Activated T-cell treated with anti-CD3 and anti-CD28 coated beads, Interleukin-2, amount 50 U/mL, for 24 hours (primary cell): ENCODE data around the gene TPRN.

ENCODE experiments used
- DNase-seq: peaks from one replicate; pipeline ENCODE4 v3.0.0-alpha.2; 2020
- H3K27ac Mint-ChIP-seq: 2 replicates; pipeline ENCODE4 v1.8.0; 2020; ENCODE audit warnings: mild to moderate bottlenecking, mixed read lengths
- H3K27me3 Mint-ChIP-seq: 2 replicates; pipeline ENCODE4 v1.8.0; 2020; ENCODE audit warnings: mixed read lengths
- H3K36me3 Mint-ChIP-seq: 2 replicates; pipeline ENCODE4 v1.8.0; 2020; ENCODE audit warnings: low read depth, mixed read lengths
- H3K4me1 Mint-ChIP-seq: 2 replicates; pipeline ENCODE4 v1.8.0; 2020; ENCODE audit warnings: low read depth, mixed read lengths
- H3K4me3 Mint-ChIP-seq: 2 replicates; pipeline ENCODE4 v1.8.0; 2020; ENCODE audit warnings: mild to moderate bottlenecking, moderate library complexity, mixed read lengths
- H3K9me3 Mint-ChIP-seq: 2 replicates; pipeline ENCODE4 v1.8.0; 2020; ENCODE audit warnings: mixed read lengths

The TPRN gene

GRCh38 chr9:137213160-137214060, 12.9 kb upstream of the TPRN start:
- Mint-ChIP-seq H3K36me3 (peaks cover 67% of the 10 kb centered on the region), H3K27ac (no peak overlapping the region), H3K27me3 (no peaks in the 10 kb centered on the region), H3K4me1 (peaks cover 1% of the 10 kb centered on the region), H3K4me3 (no peak overlapping the region), H3K9me3 (no peaks in the 10 kb centered on the region)
- no peak for DNase-seq

GRCh38 chr9:137212520-137212919, 12.0 kb upstream of the TPRN start:
- no peak for DNase-seq
- Mint-ChIP-seq H3K27me3 (no peaks in the 10 kb centered on the region), H3K9me3 (no peaks in the 10 kb centered on the region), H3K4me1 (peaks cover 4% of the 10 kb centered on the region), H3K36me3 (peaks cover 75% of the 10 kb centered on the region), H3K4me3 (no peak overlapping the region), H3K27ac (no peak overlapping the region)

- Mint-ChIP-seq H3K4me3 (no peak overlapping the region), H3K9me3 (no peaks in the 10 kb centered on the region), H3K27ac (no peak overlapping the region), H3K4me1 (peaks cover 13% of the 10 kb centered on the region), H3K36me3 (peaks cover 78% of the 10 kb centered on the region), H3K27me3 (no peaks in the 10 kb centered on the region)
- no peak for DNase-seq
These were observed 11.0 kb upstream of the TPRN start for GRCh38 chr9:137211532-137211931.

GRCh38 chr9:137206602-137207001, 6.1 kb upstream of the TPRN start:
- Mint-ChIP-seq H3K27ac (peak overlapping the region; percentile 95), H3K4me1 (peaks cover 41% of the 10 kb centered on the region), H3K36me3 (peaks cover 72% of the 10 kb centered on the region), H3K4me3 (peak overlapping the region; percentile 95), H3K27me3 (no peaks in the 10 kb centered on the region), H3K9me3 (no peaks in the 10 kb centered on the region)
- no peak for DNase-seq

GRCh38 chr9:137205126-137206069, 4.9 kb upstream of the TPRN start, which contains the start of the genes NDOR1 and TMEM203:
NDOR1 (plus strand) TSS chr9:137205700; CDS start chr9:137205778, 78 bp downstream.
TMEM203 (minus strand) TSS chr9:137205648; CDS start chr9:137205414, 234 bp downstream.
- H3K27me3 Mint-ChIP-seq, result no peaks in the 10 kb centered on the region
- peak within 1 kb of the TSS; percentile 95 for H3K4me3 Mint-ChIP-seq
- DNase-seq, result peak; percentile 97
- H3K9me3 Mint-ChIP-seq, result no peaks in the 10 kb centered on the region
- peaks cover 49% of the 10 kb centered on the region for H3K4me1 Mint-ChIP-seq
- H3K27ac Mint-ChIP-seq, result peak within 1 kb of the TSS; percentile 95
- peaks cover 64% of the 10 kb centered on the region for H3K36me3 Mint-ChIP-seq

- H3K36me3 Mint-ChIP-seq, result peaks cover 60% of the 10 kb centered on the region
- H3K27me3 Mint-ChIP-seq, result no peaks in the 10 kb centered on the region
- peak overlapping the region; percentile 95 for H3K27ac Mint-ChIP-seq
- no peaks in the 10 kb centered on the region for H3K9me3 Mint-ChIP-seq
- peak overlapping the region; percentile 95 for H3K4me3 Mint-ChIP-seq
- peaks cover 49% of the 10 kb centered on the region for H3K4me1 Mint-ChIP-seq
- no peak for DNase-seq
These were observed 4.2 kb upstream of the TPRN start for GRCh38 chr9:137204731-137205125.

GRCh38 chr9:137202966-137203365, 2.4 kb upstream of the TPRN start:
- H3K27me3 Mint-ChIP-seq, result no peaks in the 10 kb centered on the region
- H3K4me3 Mint-ChIP-seq, result peak overlapping the region; percentile 38
- H3K9me3 Mint-ChIP-seq, result no peaks in the 10 kb centered on the region
- peaks cover 44% of the 10 kb centered on the region for H3K36me3 Mint-ChIP-seq
- no peak for DNase-seq
- no peak overlapping the region for H3K27ac Mint-ChIP-seq
- H3K4me1 Mint-ChIP-seq, result peaks cover 56% of the 10 kb centered on the region

- no peaks in the 10 kb centered on the region for H3K27me3 Mint-ChIP-seq
- peak overlapping the region; percentile 90 for H3K27ac Mint-ChIP-seq
- no peaks in the 10 kb centered on the region for H3K9me3 Mint-ChIP-seq
- H3K4me3 Mint-ChIP-seq, result peak overlapping the region; percentile 87
- H3K4me1 Mint-ChIP-seq, result peaks cover 44% of the 10 kb centered on the region
- H3K36me3 Mint-ChIP-seq, result peaks cover 28% of the 10 kb centered on the region
- DNase-seq, result no peak
These were observed 796 bp upstream of the TPRN start for GRCh38 chr9:137201205-137201868.

GRCh38 chr9:137199411-137200121, 975 bp downstream of the TPRN start:
- peaks cover 40% of the 10 kb centered on the region for H3K4me1 Mint-ChIP-seq
- H3K9me3 Mint-ChIP-seq, result no peaks in the 10 kb centered on the region
- peak overlapping the region; percentile 68 for H3K27ac Mint-ChIP-seq
- peak overlapping the region; percentile 77 for H3K4me3 Mint-ChIP-seq
- DNase-seq, result no peak
- peaks cover 14% of the 10 kb centered on the region for H3K36me3 Mint-ChIP-seq
- H3K27me3 Mint-ChIP-seq, result no peaks in the 10 kb centered on the region

GRCh38 chr9:137198902-137199283, 1.6 kb downstream of the TPRN start:
- H3K27ac Mint-ChIP-seq, result no peak overlapping the region
- H3K4me3 Mint-ChIP-seq, result peak overlapping the region; percentile 33
- H3K27me3 Mint-ChIP-seq, result no peaks in the 10 kb centered on the region
- DNase-seq, result no peak
- H3K36me3 Mint-ChIP-seq, result peaks cover 8% of the 10 kb centered on the region
- H3K9me3 Mint-ChIP-seq, result no peaks in the 10 kb centered on the region
- peaks cover 33% of the 10 kb centered on the region for H3K4me1 Mint-ChIP-seq

GRCh38 chr9:137198051-137198901, 2.3 kb downstream of the TPRN start:
- Mint-ChIP-seq H3K9me3 (no peaks in the 10 kb centered on the region), H3K27me3 (no peaks in the 10 kb centered on the region), H3K4me3 (peak overlapping the region; percentile 33), H3K36me3 (peaks cover 8% of the 10 kb centered on the region), H3K27ac (no peak overlapping the region), H3K4me1 (peaks cover 29% of the 10 kb centered on the region)
- DNase-seq, result no peak

- Mint-ChIP-seq H3K27me3 (no peaks in the 10 kb centered on the region), H3K27ac (no peak overlapping the region), H3K9me3 (no peaks in the 10 kb centered on the region), H3K36me3 (peaks cover 11% of the 10 kb centered on the region), H3K4me1 (peaks cover 17% of the 10 kb centered on the region), H3K4me3 (no peak overlapping the region)
- no peak for DNase-seq
These were observed 4.9 kb downstream of the TPRN start for GRCh38 chr9:137195525-137196220.
